Measurements from ENCODE around the gene CREG2.
"Not testable (repeated sequence)": the region's sequence is repeated elsewhere in the genome, so short reads cannot be mapped to it uniquely, and the experiment has no call there.

The CREG2 gene

GRCh38 chr2:101372792-101373191, 14.5 kb downstream of the CREG2 start:
- no peak for DNase-seq

GRCh38 chr2:101371636-101372035, 15.7 kb downstream of the CREG2 start:
- no peak for DNase-seq

GRCh38 chr2:101369100-101369499, 18.2 kb downstream of the CREG2 start:
- DNase-seq = no peak

GRCh38 chr2:101368376-101368775, 18.9 kb downstream of the CREG2 start:
- no peak for DNase-seq

GRCh38 chr2:101367508-101367907, 19.8 kb downstream of the CREG2 start:
- no peak for DNase-seq

GRCh38 chr2:101364878-101365277, 22.4 kb downstream of the CREG2 start:
- DNase-seq = no peak

GRCh38 chr2:101362777-101363176, 24.5 kb downstream of the CREG2 start:
- DNase-seq = no peak

- DNase-seq = no peak
Observed at GRCh38 chr2:101362316-101362715, 25.0 kb downstream of the CREG2 start.

GRCh38 chr2:101361522-101361921, 25.8 kb downstream of the CREG2 start:
- no peak for DNase-seq

- no peak for DNase-seq
Observed at GRCh38 chr2:101361121-101361520, 26.2 kb downstream of the CREG2 start.

GRCh38 chr2:101360232-101360631, 27.1 kb downstream of the CREG2 start:
- DNase-seq = peak; percentile 31

GRCh38 chr2:101359410-101359954, 27.8 kb downstream of the CREG2 start:
- DNase-seq = no peak

GRCh38 chr2:101357376-101357775, 29.9 kb downstream of the CREG2 start:
- DNase-seq = peak; percentile 33

- peak; percentile 36 for DNase-seq
Observed at GRCh38 chr2:101356521-101356920, 30.8 kb downstream of the CREG2 start.

GRCh38 chr2:101356055-101356454, 31.2 kb downstream of the CREG2 start:
- DNase-seq = no peak

- no peak for DNase-seq
Observed at GRCh38 chr2:101355401-101356054, 31.8 kb downstream of the CREG2 start.

- no peak for DNase-seq
Observed at GRCh38 chr2:101354420-101355311, 32.6 kb downstream of the CREG2 start.

GRCh38 chr2:101352631-101353030, 34.7 kb downstream of the CREG2 start:
- not testable (repeated sequence) for DNase-seq

- DNase-seq = no peak
Observed at GRCh38 chr2:101351207-101351606, 36.1 kb downstream of the CREG2 start.

GRCh38 chr2:101349893-101350662, 37.2 kb downstream of the CREG2 start:
- peak; percentile 42 for DNase-seq

GRCh38 chr2:101348883-101349282, 38.4 kb downstream of the CREG2 start:
- DNase-seq = no peak

GRCh38 chr2:101346909-101347308, 40.4 kb downstream of the CREG2 start:
- DNase-seq = no peak

GRCh38 chr2:101344137-101344536, 43.2 kb downstream of the CREG2 start:
- DNase-seq = no peak

Data from fibroblast of skin of abdomen (primary cell).